ENCODE measurements around the gene APC2.
"Not testable (repeated sequence)": the region's sequence is repeated elsewhere in the genome, so short reads cannot be mapped to it uniquely, and the experiment has no call there.

APC2 gene

DNA sequence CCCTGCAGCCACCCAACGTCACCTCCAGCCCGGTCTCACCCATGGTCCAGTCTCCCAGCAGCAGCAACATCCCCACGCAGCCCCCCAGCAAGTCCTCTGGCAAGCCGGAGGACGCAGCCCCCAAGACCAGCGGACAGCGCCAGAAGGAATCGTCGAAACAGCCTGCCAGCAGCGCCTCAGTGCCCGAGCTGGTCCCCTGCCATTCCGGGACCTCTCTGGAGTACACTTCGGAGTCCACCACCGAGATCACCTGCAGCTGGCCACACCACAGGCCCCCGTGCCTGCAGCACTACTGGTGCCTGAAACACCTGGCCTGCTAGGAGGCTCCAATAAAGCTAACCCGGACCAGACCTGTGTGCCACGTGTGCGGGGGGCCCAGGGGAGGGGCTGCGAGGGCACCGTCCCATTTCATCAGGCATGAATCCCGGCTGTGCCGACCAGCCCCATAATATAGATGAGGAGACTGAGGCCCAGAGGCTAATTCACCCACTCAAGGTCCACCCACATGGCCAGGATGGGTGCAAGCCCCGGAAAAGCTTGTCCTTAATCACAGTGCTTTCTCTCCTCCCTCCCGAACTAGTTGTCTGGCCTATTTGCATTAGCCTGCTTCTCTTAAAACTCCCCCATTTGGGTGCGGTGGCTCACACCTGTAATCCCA is 47.8 kb downstream of the APC2 start:
- DNase-seq: no peak

DNA sequence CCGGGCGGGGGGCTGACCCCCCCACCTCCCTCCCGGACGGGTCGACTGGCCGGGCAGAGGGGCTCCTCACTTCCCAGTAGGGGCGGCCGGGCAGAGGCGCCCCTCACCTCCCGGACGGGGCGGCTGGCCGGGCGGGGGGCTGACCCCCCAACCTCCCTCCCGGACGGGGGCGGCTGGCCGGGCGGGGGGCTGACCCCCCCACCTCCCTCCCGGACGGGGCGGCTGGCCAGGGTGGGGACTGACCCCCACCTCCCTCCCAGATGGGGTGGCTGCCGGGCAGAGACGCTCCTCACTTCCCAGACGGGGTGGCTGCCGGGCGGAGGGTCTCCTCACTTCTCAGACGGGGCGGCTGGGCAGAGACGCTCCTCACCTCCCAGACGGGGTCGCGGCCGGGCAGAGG is 49.3 kb downstream of the APC2 start:
- DNase-seq: not testable (repeated sequence)

DNA sequence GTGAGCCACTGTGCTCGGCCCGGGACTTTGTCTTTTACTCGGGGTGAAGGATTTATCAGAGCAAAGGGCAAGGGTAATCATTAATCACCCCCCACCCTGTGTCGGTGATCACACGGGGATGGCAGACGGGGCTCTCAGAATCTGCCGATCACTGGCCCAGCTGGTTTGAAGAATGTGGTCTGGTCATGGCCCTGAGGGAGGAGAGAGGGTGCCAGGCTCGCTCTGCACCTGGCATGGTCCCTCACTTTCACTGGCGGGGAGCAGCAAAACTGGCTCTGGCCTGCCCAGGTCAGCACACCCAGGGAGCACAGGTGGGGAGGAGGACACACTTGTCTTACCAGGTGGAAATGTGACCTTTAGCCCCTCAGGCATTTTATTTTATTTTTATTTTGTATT is 51.3 kb downstream of the APC2 start:
- no peak for DNase-seq

DNA sequence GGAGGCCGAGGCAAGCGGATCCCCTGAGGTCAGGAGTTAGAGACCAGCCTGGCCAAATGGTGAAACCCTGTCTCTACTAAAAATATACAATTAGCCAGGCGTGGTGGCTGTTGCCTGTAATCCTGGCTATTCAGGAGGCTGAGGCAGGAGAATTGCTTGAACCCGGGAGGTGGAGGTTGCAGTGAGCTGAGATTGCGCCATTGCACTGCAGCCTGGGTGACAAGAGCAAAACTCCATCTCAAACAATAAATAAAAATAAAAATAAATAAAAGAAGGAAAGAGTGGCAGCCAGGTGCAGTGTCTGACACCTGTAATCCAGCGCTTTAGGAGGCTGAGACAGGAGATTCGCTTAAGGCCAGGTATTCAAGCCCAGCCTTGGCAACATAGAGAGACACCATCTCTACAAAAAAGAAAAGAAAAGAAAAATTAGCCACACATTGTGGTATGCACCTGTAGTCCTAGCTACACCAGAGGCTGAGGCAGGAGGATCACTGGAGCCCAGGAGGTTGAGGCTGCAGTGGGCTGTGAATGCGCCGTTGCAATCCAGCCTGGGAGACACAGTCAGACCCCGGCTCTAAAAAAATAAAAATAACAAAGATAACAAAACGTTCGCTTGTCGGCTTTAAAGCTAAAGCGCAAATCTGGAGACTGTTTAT is 52.6 kb downstream of the APC2 start:
- no peak for DNase-seq

DNA sequence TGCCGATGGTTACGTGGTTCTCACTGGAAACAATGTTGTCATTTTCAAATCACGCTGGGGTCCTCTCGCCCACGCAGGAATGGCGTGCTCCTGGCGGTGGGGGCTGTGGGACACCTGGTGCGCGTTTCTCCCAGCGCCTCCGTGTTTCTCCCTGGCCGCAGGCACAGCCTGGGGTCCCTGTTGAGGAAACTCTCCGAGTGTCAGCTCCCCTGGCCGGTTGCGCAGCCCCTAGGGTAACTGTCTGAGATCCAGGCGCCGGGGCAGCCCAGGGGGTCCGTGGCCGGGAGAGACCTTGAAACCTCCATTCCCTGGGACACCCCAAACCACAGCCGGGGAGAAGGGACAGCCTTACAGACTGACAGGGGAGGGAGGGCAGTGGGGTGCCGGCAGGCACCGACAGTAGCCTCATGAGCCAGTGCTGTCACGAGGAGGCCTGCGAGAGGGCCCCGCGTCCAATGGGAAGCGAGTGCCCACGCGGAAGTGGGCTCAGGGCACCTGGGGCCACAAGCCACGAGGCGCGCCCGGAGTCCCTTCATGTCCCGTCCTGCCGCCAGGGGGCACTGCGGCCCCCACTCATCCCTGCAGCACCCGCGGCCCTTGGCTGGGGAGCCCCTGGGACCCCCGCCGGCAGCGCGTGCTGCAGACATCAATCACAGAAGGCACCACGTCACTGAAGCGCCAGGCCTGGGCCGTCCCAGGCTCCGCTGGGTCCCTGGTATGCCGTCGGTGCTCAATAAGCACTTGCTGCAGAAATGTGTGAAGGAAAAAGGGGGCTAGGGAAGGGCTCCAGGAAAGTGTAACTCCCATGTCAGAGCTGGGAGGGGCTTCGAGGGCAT is 53.4 kb downstream of the APC2 start:
- DNase-seq: peak in 1 of 2 donors; percentile 32

DNA sequence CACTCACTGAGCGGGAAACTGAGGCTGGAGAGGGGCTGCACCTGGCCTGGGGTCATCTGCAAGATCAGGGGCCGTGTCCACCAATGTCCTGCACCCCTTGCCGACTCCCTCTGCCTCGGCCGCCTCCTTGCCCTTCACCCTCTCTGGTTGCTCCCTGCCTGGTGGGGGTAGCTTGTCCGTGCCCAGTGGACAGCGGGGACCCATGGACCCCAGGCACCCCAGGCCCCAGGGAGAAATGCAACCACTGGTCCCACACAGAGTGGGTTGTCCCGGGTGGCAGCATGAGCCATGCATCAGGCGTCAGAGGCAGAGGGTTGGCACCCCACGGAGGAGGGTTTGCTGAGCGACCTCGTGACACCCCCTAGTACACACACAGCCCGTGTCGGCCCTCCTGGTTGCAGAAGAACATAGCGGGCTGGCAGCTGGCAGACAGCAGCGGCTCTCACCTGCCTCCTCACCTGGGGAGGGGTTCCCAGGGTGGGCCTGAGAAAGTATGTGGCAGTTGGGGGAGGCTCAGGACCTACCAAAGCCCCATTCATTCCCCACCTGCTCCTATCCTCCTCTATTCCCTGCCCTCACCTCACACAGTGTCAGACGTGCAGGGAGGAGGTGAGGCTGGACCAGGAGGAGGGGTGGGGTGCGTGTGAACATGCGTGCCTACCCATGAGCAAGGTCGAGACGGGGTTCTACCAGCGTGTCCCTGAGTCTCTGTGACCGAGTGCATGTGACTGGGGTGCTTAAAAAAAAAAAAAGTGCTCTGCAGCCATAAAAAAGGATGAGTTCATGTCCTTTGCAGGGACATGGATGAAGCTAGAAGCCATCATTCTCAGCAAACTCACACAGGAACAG is 54.2 kb downstream of the APC2 start:
- DNase-seq: no peak

DNA sequence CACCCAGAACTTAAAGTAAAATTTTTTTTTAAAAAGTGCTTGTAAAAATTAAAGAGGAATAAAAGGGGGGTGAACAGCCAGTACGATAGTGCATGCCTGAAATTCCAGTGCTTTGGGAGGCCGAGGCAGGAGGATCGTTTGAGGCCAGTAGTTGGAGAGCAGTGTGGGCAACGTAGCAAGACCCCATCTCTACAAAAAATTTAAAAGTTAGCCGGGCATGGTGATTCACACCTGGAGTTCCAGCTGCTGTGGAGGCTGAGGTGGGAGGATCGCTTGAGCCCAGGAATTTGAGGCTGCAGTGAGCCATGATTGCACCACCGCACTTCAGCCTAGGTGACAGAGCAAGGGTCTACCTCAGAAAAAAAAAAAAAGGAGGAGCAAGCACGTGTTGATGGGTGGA is 55.1 kb downstream of the APC2 start:
- DNase-seq: no peak

DNA sequence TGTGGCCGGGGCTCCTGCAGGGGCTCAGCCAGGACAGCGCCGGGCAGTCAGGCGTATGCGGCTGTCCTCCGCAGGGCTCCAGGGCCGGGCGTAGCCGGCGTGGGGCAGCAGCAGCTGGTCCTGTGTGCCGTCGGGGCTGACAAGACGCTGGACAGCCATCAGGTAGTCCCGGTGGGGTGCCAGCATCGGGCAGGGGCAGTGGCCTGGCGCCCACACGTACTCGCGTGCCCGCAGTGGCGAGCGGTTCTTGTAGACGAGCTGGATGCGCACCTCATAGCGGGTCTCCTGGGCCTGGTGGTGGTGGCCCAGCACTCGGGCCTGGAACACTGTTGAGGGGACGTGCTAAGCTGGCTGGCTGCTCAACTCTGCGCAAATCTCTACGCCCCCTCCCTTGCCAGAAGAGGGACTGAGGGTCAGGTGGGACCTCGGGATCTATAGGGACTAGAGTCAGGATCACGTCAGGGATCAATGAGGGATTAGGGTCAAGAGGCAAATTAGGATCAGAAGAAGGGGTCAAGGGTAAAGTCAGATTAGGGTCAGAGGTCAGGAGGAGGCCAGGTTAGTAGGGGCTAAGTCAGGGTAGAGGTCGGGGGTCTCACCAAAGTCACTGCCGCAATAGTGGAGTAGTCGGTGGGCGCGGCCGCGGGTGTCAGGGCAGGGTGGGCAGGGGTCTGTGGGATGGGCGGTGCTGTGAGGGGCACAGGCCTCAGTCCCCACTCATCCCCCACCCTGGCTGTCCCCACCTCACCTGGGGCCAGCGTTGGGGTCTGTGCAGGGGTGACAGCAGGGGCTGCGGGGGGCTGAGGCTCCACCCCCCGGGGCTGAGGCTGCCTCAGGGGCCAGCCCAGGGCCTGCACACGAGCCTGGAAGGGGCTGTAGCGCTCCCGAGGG is 56.3 kb downstream of the APC2 start:
- DNase-seq: no peak

DNA sequence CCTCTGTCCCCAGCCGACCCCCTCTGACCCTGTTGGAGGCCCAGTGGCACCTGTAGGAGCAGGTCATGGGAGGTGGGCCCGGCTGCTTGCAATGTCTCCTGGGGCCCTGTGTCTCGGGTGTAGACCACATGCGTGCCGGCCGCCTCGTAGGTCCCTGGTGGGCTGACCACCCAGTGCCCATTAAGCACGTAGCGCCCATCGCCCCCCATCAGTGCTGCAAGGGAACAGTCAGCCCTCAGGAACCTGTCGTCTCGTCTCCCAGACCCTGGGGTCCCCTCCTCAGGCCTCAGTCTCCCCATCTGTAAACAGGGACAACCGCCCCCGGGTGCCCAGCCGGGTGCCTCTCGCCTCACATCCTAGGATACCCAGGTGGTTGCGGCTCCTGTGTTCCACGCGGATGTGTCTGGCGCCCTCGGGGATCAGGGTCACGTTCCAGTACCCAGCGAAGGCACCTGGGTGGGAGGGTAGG is 57.3 kb downstream of the APC2 start:
- DNase-seq: no peak

DNA sequence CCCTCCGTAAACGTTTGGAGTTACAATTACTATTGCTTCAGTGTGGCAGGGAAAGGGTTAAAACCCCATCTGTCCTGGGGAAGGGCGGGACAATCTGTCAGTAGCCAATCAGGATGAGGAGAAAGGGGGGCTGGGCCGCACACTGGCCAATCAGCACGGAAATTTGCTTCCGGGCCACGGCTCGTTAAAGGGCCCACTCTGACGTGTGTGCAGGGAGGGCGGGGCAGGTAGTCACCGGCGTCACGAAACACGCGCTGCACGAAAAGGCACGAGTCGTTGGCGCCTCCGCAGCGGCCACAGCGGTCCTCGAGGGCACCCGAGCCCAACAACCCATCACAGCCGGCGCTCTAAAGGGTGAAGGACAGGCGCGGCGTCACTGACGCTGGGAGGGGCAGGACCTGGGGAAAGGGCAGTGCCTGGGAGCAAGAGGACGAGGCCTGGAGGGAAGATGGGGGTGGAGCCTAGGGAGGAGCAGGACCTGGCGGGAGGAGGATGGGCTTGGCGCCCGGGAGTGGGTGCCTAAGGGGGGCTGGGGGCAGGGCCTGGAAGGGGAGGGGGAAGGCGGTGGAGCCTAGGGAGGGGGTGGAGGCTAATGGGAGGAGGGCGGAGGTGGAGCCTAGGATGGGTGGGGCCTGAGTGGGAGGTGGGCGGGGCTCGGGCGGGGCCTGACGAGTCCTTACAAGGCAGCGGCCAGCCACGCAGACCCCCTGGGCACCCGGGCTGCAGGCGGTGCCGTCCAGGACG is 58.0 kb downstream of the APC2 start:
- peak; percentile 89 to 90 for DNase-seq

DNA sequence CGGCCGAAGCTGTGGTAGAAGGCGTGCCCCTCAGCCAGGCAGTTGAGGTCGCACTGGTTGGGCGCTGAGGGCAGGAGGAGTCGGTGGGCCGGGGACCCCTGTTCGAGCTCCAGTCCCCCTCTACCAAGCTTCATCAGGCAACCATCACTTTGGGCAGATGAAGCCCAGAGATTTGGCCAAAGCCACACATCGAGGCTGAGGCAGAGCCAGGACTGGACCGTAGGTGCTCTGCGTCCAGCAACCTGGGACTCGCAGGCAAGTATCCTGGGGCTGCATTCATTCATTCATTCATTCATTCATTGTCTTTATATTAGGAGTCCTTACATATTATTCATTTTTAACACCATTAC is 58.6 kb downstream of the APC2 start:
- DNase-seq: no peak

DNA sequence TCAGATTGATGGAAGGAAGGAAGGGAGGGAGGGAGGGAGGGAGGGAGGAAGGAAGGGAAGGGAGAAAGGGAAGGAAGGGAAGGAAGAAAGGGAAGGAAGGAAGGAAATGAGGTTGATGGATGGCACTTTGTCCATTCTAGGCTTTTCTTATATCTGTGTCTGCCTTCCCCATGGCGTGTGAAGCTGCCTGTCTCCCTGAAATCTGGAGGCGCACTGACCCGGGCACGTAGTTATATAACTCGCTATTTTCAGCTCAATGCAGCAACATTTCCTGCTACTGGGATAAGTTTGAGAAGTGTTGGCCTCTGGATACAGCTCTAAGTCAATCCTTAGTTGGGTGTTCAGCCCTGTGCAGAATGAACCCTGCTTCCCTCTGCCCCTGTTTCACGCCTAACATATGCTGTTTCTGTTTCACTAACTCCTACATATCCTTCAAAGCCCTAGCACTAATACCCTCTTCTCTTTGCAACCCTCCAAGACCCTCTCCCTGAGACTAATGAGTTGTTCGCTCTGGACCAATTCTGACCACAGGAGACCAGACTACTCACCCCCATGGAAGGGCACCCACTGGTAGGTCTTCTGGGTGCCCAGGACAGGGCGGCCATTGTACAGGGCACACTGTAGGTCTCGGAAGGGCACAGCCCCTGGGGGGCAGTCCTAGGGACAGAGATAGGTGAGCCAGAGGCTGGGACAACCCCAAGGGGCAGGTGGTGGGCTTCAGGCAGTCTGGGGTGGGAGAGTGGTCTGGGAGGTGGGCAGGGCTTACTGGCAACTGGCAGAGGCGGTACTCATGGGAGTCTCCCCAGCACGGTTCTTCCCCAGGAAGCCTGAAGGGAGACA is 59.9 kb downstream of the APC2 start:
- no peak for DNase-seq

DNA sequence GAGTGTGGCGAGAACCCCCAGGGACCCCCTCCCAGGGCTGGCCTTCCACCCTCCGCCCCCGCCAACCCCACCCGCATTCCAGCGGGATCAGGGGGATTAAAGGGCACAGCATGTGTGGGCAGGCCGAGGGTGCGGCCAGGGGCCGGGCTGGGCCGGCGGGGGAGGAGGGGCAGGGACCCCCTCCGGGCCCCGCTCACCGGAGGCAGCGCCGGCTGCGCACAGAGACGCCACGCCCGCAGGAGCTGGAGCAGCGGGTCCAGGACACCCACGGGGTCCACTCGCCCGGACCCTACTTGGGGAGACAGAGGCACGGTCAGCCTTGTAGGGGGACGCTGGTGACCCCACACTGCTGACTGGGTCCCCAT is 60.5 kb downstream of the APC2 start:
- no peak for DNase-seq

DNA sequence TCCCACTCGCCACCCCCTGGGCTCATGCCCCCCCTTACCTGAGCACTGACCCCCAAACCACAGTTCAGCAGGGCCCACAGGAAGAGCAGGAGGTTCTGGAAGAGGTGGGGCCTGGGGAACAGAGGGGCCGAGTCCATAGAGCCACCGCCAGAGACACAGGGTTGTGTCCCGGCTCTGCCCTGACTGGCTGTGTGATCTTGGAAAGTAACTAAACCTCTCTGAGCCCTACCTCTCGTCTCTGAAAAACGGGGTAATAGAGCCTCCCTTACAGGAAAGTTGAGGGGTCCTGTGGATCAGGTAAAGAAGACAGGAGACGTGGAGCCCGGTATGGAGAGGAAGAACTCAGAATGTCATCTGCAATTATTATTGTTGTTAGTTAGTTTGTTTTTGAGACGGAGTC is 60.9 kb downstream of the APC2 start:
- DNase-seq: no peak

DNA sequence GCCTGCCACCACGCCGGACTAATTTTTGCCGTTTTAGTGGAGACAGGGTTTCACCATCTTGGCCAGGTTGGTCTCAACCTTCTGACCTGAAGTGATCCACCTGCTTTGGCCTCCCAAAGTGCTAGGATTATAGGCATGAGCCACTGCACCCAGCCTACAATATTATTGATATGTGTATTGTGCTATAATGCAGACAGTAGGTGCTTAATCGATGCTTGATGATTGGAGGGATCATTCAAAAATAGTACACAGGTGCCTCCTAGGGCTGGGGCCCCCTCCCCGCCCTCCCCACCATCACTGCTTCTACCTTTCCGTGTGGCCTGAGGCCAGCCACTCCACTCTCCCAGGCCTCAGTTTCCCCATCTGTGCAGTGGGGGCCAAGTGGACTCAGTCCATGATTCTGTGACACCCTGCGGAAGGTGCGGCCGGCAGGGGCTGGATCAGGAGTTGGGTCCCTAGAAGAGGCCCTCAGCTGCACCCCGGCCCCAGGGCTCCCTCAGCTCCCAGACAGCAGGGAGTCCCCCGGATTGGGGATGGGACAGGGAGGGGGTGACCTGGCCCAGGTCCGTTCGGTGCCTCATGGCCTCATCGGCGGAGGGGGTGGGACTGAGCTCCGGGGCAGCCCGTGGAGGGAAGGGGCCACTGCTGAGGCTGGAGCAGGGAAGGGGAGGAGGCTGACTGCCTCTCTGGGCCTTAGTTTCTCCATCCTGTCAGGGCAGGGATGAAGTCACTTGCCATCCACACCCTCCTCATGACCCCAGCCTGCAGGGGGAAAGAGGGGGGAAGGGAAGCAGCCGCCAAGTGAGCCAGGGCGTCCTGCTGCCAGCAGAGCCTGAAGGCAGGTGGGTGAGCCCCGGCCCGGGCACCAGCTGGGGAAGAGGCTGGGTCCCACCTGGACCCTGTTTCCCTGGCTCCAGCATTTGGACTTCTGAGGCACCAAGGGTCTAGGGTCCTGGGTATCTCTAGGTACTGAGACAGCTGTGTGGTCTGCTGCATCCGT is 61.7 kb downstream of the APC2 start:
- no peak for DNase-seq

DNA sequence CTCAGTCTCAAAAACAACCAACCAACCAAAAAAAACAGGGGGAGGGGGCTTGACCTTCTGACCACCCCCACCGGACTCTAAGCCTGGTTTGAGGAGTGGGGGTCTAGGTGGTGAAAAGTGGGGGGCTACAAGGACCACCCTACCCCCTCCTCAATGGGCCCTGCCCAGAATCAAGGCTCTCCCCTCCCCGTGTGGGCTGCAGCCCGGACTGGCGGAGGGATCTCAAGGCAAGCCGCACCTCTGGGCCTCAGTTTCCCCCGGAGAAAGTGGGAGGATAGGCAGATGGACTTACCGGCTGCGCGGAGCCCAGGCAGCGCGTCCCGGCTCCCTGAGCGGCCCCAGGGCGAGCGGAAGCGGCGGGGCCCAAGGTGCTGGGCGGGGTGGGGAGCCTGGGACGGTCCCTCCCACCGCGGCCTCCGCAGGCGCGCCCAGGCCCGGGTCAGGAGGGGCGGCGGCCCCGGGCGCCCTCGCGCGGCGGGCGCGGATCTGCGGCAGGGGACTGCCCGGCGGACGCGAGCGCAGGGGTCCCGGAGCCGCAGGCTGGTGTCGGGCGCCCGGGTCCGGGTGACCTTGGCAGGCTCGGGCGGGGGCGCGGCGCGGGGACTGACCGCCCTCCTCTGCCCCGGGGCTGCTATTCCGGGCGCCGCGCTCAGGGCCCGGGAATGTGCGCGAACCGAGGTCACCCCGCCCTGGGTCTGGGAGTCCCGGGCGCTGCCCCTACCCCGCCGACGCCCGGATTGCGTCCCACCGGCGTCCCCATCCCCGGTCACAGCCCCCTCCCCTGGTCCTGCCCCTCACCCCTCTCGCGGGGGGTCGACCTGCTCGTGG is 63.0 kb downstream of the APC2 start, which contains the start of gene ADAMTSL5:
TSS of gene ADAMTSL5 (minus strand) at position 349 of the 828 bp plus-strand sequence. CDS start 2,076 bp downstream, outside the sequence.
- no peak for DNase-seq

DNA sequence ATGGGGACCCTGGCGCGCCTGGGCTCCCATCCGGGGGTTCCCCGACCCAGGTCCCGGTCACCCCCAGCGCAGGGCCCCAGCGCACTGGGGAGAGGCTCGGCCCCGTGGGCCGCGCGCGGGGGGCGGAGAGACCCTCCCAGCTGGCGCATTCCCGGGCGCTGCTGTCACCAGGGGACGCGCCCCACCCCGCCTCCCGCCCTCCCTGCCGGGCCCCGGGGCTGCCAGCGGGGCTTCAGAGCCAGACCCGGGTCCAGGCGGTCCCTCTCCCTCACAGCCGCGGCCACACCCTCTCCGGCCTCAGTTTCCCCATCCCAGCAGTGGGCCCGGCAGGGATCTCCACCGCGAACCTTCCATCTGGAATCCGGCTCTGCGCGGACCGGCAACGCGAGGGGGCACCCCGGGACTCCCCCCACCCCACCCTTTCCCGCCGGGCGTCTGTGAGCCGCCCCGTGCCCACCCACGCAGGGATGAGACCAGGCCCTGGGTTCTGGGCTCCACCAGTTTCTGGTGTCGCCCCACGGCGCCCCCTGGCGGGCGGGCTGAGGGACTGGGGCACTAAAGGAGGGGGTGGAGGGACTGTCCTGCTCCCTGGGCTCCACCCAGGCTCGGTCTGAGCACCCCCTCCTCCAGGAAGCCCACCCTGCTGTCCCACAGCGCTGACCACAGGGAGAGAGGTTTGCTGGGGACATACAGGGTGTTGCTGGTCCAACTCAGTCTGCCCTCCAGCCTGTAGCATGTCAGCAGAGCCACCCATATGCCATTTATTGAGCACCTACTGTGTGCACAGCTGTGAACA is 63.8 kb downstream of the APC2 start:
- no peak for DNase-seq
